GM03348 (cell line): ENCODE measurements around the gene KCNH2.
"Not testable (repeated sequence)": the region's sequence is repeated elsewhere in the genome, so short reads cannot be mapped to it uniquely, and the experiment has no call there.

Experiments used
- DNase-seq: peaks from one replicate; pipeline ENCODE4 v3.0.0; 2012; ENCODE audit warnings: low spot score

The KCNH2 gene

GRCh38 chr7:150934045-150934766 is 43.9 kb downstream of the KCNH2 start:
- no peak for DNase-seq

DNA sequence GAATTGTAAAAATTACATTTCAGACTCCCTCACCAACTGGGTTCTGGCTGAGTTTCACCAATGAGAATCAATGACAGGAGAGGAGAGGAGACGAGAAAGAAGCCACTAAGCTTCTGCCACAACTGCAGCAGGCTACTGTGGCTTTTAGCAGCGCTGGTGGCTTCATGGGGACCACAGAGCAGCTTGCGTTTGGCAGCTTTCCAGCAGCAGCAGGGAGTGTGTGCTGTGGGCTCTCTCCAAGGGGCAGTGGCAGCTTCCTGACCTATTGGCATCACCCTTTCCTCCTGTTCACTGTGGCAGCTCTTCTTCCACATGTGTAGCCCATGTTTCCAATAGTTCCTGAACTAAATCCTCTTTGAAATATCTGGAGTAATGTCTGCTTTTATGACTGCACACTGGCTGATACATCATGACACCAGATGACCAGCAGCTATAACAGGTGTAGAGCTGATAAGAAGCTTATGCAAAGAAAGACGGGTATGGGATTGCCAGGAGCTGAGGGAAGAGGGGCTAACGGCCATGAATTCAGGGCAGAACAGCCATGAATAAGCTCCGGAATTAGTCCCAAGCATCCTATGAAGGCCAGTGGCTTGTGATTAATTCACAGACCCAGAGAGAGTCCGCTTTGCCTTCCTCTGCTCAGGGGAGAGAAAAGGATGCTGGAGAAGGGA is 46.8 kb downstream of the KCNH2 start:
- DNase-seq: no peak

GRCh38 chr7:150928541-150928940 is 49.6 kb downstream of the KCNH2 start:
- DNase-seq: no peak

DNA sequence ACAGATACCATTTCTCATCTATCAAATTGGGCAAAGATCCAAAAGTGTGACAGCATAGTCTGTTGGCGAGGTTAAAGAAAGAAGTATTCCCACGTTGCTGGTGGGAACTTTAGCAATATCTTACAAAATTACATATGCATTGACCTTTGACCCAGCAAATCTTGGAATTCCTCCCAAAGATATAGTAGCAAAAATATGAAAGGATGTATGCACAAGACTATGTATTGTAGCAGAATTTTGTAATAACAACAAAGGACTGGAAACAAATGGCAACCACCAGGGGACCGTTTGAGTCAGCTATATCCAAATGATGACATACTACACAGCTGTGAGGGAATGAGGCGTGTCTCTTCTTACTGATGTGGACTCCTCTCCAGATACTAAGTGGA is 50.2 kb downstream of the KCNH2 start:
- DNase-seq: peak; percentile 15

DNA sequence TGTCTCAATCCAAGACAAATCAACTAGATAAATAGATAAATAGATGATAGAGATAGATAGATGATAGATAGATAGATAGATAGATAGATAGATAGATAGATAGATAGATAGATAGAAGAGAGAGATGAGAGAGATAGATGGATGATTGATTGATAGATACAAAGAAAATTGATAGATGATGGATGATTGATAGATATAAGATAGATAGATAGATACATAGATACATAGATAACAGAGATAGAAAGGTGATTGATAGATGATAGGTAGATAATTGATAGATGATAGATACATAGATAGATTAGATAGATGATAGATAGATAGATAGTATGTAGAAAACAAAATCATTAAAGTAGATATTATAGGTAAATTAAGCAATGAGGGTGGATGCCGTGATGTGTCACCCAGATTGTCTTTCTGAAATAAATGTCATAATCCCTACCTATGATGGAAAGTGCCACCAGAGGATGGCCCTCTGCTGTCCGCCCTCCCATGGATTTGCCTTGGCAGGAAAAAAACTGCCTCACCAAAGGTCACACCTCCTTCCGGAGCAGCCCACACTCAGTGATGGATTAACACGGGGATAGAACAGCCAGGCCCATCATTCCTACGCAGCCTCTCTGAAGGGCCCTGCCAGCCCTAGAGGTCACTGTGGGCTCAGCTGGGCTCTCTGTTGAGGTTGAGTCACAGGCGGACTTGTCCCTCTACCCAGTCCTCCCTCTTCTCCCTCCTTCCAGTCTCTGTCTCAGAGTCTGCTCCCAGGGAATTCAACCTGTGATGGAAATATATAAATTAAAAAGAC is 50.8 kb downstream of the KCNH2 start:
- no peak for DNase-seq

DNA sequence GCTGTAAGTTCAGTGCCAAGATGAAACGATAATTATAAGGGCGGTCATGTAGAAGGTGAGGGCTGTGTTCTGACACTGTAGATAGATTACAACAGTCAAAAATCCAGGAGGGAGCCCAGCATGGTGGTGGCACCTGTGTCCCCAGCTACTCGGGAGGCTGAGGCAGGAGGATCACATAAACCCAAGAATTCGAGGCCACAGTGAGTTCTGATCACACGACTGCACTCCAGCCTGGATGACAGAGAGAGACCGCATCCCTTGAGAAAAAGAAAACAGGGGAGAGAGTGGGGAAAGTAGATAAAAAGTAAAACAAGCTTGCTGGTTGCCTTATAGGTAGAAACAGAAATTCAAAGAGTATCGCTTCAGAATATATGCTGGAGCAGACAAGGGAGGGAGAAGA is 52.1 kb downstream of the KCNH2 start:
- DNase-seq: no peak

DNA sequence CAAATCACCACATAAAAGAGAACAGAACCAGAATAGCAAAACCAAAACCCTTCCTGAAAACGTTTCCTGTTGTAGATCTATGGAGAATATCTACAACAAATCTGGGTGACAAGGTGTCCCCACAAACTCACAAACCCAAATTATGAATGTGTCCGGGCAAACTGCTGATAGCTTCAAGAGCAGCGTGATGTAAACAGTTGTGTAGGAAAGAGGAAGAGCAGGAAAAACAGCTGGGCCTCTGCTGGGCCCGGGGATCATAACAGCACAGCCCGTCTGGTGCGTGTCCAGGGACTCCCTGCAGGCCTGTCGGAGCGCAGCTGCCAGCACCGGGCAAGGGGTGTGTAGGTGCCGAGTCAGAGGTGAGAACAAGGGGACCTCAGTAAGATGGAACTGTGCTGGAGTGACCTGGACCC is 53.7 kb downstream of the KCNH2 start:
- DNase-seq: no peak

- DNase-seq: no peak
Measured at GRCh38 chr7:150923802-150924201, 54.3 kb downstream of the KCNH2 start.

- DNase-seq: no peak
Measured at GRCh38 chr7:150923196-150923595, 54.9 kb downstream of the KCNH2 start.

DNA sequence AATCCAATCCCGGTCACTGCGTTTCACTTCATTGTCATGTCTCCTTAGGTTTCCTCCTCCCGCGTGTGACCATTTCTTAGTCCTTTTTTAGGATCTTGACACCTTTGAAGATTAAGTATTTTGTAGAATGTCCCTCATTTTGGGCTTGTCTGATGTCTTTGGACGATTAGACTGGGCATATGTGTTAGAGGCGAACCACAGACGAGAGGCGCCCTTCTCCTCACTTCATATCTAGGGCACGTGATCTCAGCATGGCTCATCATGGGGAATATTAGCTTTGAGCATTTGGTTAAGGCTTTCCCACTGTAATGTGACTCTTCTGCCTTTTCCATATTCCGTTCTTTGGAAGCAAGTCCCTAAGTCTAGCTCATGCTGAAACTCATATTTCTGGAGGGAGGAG is 59.0 kb downstream of the KCNH2 start:
- DNase-seq: no peak

- no peak for DNase-seq
Measured at GRCh38 chr7:150918378-150918777, 59.7 kb downstream of the KCNH2 start.

GRCh38 chr7:150917969-150918368 is 60.2 kb downstream of the KCNH2 start:
- no peak for DNase-seq

GRCh38 chr7:150916670-150917069 is 61.5 kb downstream of the KCNH2 start:
- DNase-seq: no peak

DNA sequence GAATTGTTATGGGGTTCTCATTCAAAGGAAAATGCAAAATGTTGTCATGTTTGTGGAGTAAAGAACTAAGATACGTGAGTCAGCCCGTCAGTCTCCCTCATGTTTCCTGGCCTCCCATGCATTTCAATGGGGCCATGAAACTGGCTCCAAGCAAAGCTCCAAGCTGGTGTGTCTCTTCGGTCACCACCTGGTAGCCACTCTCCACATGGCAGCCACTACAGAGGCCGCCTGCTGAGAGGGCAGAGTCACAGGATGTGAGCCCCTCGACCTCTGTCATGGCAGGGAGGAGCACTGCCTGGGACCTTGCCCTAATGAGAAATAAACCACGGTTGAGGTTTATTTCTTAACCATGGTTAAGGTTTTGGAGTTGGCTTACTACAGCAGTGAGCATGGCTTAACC is 63.2 kb downstream of the KCNH2 start:
- DNase-seq: no peak

DNA sequence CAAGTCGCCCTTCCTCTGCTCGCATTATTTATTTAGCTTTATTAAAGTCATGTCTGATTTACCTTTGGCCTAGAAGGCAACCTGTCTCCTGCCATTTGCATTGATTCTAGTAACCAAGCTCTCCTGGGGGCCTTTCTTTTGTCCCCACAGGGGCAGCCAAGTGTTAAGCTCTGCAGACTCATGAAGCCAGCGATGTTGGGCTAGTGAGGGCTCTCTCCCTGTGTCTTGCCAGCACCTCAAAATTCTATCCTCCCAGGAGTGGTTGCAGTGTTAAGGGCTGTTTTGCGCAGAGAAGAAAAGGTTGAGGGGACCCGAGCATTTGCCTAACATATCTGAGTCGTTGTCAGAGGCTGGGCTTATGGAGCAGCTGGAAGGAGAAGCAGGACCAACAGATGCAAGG is 63.9 kb downstream of the KCNH2 start:
- no peak for DNase-seq

- no peak for DNase-seq
Measured at GRCh38 chr7:150912427-150912826, 65.7 kb downstream of the KCNH2 start.

GRCh38 chr7:150911590-150912267 is 66.4 kb downstream of the KCNH2 start:
- no peak for DNase-seq

- no peak for DNase-seq
Measured at GRCh38 chr7:150910996-150911422, 67.1 kb downstream of the KCNH2 start.

DNA sequence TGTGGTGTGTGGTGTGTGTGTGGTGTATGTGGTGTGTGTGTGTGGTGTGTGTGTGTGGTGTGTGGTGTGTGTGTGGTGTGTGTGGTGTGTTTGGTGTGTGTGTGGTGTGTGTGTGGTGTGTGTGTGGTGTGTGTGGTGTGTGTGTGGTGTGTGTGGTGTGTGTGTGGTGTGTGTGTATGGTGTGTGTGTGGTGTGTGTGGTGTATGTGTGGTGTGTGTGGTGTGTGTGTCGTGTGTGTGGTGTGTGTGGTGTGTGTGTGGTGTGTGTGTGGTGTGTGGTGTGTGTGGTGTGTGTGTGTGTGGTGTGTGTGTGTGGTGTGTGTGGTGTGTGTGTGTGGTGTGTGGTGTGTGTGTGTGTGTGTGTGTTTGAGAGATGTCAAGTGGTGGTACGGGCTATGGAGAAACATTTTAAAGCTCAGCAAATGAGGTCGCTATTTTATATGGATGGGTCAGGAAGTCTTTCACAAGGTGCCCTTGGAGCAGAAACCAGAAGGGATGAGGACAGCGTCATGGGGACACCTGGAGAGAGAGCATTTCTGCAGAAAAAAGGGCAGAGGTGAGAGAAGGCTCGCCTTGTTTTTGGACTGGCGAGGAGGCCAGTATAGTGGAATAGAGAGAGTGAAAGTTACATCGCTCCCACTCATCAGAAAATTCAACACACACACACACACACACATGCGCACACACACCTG is 67.7 kb downstream of the KCNH2 start:
- not testable (repeated sequence) for DNase-seq

- DNase-seq: no peak
Measured at GRCh38 chr7:150909200-150909995, 68.7 kb downstream of the KCNH2 start.

- DNase-seq: no peak
Measured at GRCh38 chr7:150908173-150908572, 69.9 kb downstream of the KCNH2 start.
